ENCODE results near the gene PPFIA2. TPM values are rescaled to one million over a fixed set of nuclear protein-coding genes. Genes with fewer than 3 reads are reported as not detected.

The PPFIA2 gene
- total RNA-seq, 2 donors from 2014 or later: not detected

DNA sequence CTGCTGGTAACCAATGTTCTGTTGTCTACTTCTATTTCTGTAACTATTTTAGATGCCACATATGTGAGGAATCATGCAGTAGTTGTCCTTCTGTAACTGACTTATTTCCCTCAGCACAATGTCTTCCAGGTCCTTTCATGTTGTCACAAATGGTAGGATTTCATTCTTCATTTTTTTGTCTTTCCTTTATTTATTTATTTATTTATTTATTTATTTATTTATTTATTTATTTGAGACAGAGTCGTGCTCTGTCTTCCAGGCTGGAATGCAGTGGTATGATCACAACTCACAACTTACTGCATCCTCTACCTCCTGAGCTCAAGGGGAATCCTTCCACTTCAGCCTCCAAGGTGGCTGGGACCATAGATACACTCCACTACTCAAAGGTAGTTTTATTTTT is 288.2 kb downstream of the PPFIA2 start:
- H3K4me3 Mint-ChIP-seq: no peak overlapping the region
- H3K27ac Mint-ChIP-seq: no peak overlapping the region
- ATAC-seq (replicated peaks): no peak
- H3K27me3 Mint-ChIP-seq: no peaks in the 10 kb centered on the region
- no peaks in the 10 kb centered on the region for H3K9me3 Mint-ChIP-seq
- no peaks in the 10 kb centered on the region for H3K4me1 Mint-ChIP-seq
- no peaks in the 10 kb centered on the region for H3K36me3 Mint-ChIP-seq (ENCODE audit: low read depth)

DNA sequence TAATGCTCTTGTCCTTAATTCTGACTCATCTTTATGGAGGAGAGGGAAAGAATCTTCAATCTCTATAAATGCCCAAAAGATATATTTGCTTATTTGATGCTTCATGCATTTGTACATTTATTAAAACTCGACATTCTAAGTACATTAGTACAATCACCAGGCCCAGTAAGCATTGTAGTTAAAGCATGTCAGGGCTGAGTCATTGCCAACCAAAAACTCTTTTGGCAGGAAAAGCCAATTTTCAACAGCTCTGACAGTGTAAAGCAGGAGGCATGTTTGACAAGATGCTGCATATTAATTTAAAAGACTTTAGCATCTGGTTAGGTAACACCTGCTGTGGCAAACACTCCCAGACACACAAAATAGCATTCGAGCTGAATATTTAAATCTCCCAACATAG is 290.9 kb downstream of the PPFIA2 start:
- H3K4me1 Mint-ChIP-seq: no peaks in the 10 kb centered on the region
- peaks cover 3% of the 10 kb centered on the region for H3K9me3 Mint-ChIP-seq
- no peak overlapping the region for H3K27ac Mint-ChIP-seq
- no peak overlapping the region for H3K4me3 Mint-ChIP-seq
- no peaks in the 10 kb centered on the region for H3K27me3 Mint-ChIP-seq
- no peak for ATAC-seq (replicated peaks)
- no peaks in the 10 kb centered on the region for H3K36me3 Mint-ChIP-seq (ENCODE audit: low read depth)

DNA sequence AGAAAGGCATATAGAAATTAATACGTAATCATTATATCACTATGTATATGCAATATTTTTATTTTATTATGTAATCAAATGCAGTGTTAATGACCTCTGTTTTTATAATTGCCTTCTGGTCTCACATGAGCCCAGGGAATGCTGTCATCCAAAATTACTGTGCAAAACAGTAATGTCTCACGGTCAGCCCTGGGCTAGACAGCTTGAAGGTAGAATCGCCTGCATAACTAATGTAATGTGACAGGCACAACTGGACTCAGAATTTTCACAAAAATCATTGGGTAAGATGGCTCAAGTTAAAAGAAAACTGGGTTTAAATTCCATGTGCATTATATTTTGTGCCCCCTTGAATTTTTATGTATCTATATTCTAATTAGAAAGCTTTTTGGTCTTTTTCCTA is 293.3 kb downstream of the PPFIA2 start:
- H3K4me1 Mint-ChIP-seq: no peaks in the 10 kb centered on the region
- no peak overlapping the region for H3K4me3 Mint-ChIP-seq
- no peak overlapping the region for H3K27ac Mint-ChIP-seq
- H3K36me3 Mint-ChIP-seq (ENCODE audit: low read depth): no peaks in the 10 kb centered on the region
- peaks cover 3% of the 10 kb centered on the region for H3K9me3 Mint-ChIP-seq
- no peaks in the 10 kb centered on the region for H3K27me3 Mint-ChIP-seq
- no peak for ATAC-seq (replicated peaks)

DNA sequence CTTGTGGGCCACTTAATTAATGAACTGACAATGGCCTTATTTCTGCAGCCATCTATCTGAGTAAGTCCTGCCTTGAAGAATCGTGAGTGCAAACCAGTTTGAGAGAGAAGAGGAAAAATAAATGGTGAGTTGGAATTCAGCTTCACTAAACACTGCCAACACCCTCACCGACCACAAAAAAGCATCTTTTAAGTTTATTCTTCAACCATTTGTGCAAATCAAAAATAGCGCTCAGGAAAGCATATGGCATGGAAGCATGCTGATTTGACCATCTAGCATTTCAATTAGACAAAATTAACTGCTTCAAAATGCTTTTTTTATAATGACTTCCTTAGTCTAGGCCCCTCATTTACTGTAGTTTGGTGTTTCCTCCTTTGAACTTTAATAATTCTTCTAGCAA is 294.0 kb downstream of the PPFIA2 start:
- H3K36me3 Mint-ChIP-seq (ENCODE audit: low read depth): no peaks in the 10 kb centered on the region
- no peaks in the 10 kb centered on the region for H3K4me1 Mint-ChIP-seq

DNA sequence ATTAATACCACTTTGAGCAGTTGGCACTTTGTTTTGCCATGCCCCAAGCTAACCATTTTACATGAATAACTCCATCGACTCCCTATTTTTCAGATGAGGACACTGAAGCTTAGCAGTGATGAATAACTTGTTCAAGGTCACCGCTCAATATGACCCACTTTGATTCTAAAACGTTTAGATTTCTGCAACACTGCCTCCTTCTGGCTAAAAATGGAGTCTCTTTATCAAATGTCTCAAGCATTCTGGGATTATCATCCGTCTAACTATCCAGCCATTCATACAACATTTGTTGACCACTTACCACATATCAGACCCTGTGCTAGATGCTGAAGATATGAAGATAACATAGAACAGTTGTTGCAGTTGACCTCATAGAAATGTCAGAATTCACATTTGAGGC is 298.0 kb downstream of the PPFIA2 start:
- H3K4me1 Mint-ChIP-seq: no peaks in the 10 kb centered on the region
- peaks cover 3% of the 10 kb centered on the region for H3K9me3 Mint-ChIP-seq
- ATAC-seq (replicated peaks): no peak
- no peak overlapping the region for H3K4me3 Mint-ChIP-seq
- no peak overlapping the region for H3K27ac Mint-ChIP-seq
- H3K36me3 Mint-ChIP-seq (ENCODE audit: low read depth): no peaks in the 10 kb centered on the region
- H3K27me3 Mint-ChIP-seq: no peaks in the 10 kb centered on the region

More for the DNA sequence above, 294.0 kb downstream of the PPFIA2 start:
- H3K27ac Mint-ChIP-seq: no peak overlapping the region
- no peaks in the 10 kb centered on the region for H3K27me3 Mint-ChIP-seq
- no peak overlapping the region for H3K4me3 Mint-ChIP-seq
- no peak for ATAC-seq (replicated peaks)
- H3K9me3 Mint-ChIP-seq: peaks cover 3% of the 10 kb centered on the region

DNA sequence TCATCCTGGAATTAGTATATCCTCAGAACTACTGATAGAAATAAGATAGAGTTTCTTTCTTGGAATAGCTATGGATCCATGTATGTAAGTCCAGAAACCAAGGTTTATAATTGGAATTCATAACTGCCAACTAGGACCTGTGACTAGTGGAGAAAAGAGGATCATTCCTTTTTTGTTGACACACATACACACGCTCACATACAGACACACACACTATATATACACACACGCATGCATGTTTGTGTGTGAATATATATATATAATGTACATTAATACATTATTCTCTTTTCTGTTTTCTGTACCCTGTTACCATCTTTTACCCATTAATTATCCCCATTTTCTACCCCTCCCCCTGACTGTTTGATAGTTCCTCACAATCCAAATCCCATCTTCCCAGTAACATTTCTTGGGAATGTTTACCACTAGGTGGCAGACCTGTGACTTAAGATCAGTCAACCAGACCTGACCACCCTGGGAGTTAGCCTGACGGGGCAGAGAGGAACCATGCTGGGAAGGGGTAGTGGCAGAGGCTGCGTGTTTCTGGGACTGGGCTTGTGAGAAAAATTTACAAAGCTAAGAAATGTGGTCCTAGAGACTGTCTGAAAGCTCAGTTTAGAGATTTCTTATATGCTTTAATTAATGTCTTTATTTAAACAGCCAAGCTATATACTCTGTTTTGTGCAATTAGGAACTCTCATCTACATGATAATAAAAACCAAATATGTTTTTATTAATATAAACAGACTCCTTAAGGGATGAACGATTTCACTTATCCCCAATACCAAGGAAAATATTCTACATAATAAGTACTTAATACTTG is 308.0 kb downstream of the PPFIA2 start:
- H3K27ac Mint-ChIP-seq: no peak overlapping the region
- no peaks in the 10 kb centered on the region for H3K27me3 Mint-ChIP-seq
- no peak overlapping the region for H3K4me3 Mint-ChIP-seq
- H3K36me3 Mint-ChIP-seq (ENCODE audit: low read depth): no peaks in the 10 kb centered on the region
- no peaks in the 10 kb centered on the region for H3K9me3 Mint-ChIP-seq
- ATAC-seq (replicated peaks): no peak
- no peaks in the 10 kb centered on the region for H3K4me1 Mint-ChIP-seq

DNA sequence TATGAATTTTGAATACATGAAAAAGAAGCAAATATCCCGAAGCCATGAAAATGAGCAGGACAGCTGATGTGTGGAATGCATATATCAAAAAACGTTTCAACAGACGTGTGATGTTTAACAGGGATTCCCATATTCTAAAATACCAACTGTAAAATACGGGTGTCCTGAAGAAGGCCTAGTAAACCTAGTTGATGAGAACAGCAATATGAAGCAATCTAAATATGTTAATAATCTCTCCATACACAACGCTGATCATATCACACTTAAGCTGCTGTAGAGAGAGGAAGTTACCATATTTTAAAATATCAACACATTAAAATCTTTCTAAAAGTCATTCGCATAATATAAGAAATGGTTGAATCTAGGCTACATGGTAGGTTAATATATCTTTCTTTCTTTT is 317.5 kb downstream of the PPFIA2 start:
- H3K4me1 Mint-ChIP-seq: no peaks in the 10 kb centered on the region
- no peak for ATAC-seq (replicated peaks)
- no peaks in the 10 kb centered on the region for H3K9me3 Mint-ChIP-seq
- H3K27me3 Mint-ChIP-seq: no peaks in the 10 kb centered on the region
- H3K36me3 Mint-ChIP-seq (ENCODE audit: low read depth): no peaks in the 10 kb centered on the region
- H3K4me3 Mint-ChIP-seq: no peak overlapping the region
- H3K27ac Mint-ChIP-seq: no peak overlapping the region

DNA sequence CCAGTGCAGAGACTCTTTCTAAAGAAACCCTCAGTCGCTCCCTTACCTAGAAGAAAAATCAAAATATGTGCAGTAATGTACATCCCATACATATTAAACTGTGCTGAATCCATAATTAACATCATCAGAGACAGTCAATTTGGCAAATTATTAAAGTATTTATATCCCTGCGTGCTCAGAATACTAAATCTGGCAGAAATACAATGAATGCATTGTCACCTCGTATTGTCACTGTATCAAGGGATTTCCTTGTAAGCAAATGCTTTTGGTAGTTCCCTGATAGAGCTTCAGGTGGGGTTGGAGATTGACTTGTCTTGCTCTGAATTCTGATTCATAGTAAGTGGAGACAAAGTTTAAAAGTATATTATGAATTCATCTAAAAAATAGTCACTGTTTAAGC is 319.1 kb downstream of the PPFIA2 start:
- no peaks in the 10 kb centered on the region for H3K9me3 Mint-ChIP-seq
- H3K4me3 Mint-ChIP-seq: no peak overlapping the region
- H3K27ac Mint-ChIP-seq: no peak overlapping the region
- no peaks in the 10 kb centered on the region for H3K4me1 Mint-ChIP-seq
- H3K27me3 Mint-ChIP-seq: no peaks in the 10 kb centered on the region
- H3K36me3 Mint-ChIP-seq (ENCODE audit: low read depth): no peaks in the 10 kb centered on the region
- ATAC-seq (replicated peaks): no peak

DNA sequence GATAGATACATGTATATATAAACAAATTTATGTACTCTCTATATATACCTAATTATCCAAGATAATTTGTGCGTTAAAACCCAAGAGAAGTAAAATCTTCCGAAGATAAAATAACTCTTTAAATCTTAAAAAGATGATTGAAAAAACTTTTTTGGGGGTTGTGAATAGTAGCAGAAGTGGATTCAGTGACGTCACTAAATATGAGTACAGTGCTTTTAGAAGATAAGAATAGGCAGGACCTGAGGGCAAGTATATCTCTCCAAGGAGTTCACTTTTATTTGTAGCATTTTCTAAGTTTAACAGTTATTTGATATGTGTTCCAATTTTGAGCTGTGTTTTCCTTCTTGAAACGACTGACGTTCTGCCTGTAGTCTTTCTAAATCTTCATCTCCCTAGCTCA is 319.8 kb downstream of the PPFIA2 start:
- no peaks in the 10 kb centered on the region for H3K4me1 Mint-ChIP-seq
- H3K9me3 Mint-ChIP-seq: no peaks in the 10 kb centered on the region
- H3K27ac Mint-ChIP-seq: no peak overlapping the region
- no peak overlapping the region for H3K4me3 Mint-ChIP-seq
- H3K27me3 Mint-ChIP-seq: no peaks in the 10 kb centered on the region
- no peak for ATAC-seq (replicated peaks)
- no peaks in the 10 kb centered on the region for H3K36me3 Mint-ChIP-seq (ENCODE audit: low read depth)

DNA sequence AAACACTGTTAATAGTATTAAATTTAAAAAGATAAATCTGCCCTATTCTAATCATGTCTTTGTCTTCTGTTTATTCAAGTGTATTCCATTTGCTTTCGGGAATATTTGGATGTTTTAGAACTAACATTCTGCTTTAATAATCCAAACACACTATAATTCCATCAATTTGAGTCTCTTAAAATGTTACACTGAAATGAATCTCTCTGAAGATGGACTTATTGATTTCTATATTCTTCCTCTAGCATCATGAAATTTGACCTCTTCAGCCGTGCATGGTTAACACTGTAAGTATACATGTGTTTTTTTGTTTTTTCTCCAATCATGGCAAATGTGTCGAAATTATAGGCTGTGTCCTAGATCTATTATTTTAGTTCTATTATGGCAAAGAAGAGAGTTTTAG is 342.1 kb downstream of the PPFIA2 start:
- Mint-ChIP-seq H3K27me3 (no peaks in the 10 kb centered on the region), H3K9me3 (peaks cover 9% of the 10 kb centered on the region), H3K4me1 (no peaks in the 10 kb centered on the region), H3K27ac (no peak overlapping the region), H3K4me3 (no peak overlapping the region), H3K36me3 (ENCODE audit: low read depth) (no peaks in the 10 kb centered on the region)
- no peak for ATAC-seq (replicated peaks)

DNA sequence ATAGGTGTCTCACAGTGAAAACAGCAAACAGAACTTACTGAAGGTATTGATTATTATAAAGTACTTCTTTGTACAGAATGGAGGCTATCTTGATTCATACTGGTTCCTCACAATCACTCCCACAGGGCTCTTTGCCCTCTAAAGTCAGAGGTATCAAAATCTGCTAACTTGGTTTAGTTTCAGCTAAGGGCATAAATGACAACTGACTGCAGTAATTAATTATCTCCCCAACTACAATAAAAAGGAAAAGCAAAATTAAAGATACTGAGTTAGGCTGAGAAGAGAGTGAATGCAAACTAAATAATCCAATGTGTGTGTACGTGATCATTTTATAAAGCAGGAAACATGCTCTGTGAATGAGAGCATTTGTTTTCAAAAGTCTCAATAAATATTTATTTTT is 342.6 kb downstream of the PPFIA2 start:
- Mint-ChIP-seq H3K27ac (no peak overlapping the region), H3K4me1 (no peaks in the 10 kb centered on the region), H3K9me3 (peaks cover 11% of the 10 kb centered on the region), H3K27me3 (no peaks in the 10 kb centered on the region), H3K4me3 (no peak overlapping the region), H3K36me3 (ENCODE audit: low read depth) (no peaks in the 10 kb centered on the region)
- ATAC-seq (replicated peaks): no peak

DNA sequence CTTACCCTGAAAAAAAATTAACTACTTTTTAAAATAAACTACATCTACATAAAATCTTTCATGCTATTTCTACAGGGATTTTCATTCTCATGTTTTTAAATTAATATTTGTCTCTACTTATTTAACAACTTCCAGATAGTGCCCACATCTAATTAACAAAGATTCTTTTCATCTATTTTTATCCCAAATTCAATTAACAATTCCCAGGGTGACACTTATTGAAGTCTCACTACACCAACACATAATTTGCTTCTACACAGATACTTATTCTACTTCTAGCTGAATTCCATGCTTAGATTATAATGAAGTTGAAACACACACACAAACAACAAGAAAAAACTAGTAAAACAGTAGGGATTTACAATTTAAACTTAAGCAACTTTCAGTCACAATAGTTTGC is 344.7 kb downstream of the PPFIA2 start:
- H3K4me1 Mint-ChIP-seq: no peaks in the 10 kb centered on the region
- H3K27ac Mint-ChIP-seq: no peak overlapping the region
- H3K27me3 Mint-ChIP-seq: no peaks in the 10 kb centered on the region
- H3K36me3 Mint-ChIP-seq (ENCODE audit: low read depth): no peaks in the 10 kb centered on the region
- ATAC-seq (replicated peaks): no peak
- no peak overlapping the region for H3K4me3 Mint-ChIP-seq
- peaks cover 10% of the 10 kb centered on the region for H3K9me3 Mint-ChIP-seq

DNA sequence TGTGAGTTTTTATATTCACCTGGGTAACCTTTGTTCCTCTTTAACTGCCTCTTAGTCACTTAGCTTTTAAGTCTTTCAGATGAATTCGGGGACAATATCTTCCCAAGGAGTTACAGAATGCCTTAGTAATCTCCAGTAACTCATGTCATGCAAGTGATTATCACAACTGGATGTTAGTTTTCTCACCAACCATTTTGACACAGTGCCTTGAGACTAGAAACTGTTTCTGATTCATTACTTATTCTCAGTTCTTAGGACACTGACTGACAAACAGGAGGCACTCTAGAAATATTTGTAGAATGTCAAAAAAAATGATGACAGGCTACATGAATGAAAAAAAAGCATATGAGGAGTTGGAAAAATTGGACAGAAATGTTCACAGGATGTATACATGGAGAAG is 346.2 kb downstream of the PPFIA2 start:
- Mint-ChIP-seq H3K4me3 (no peak overlapping the region), H3K27ac (no peak overlapping the region), H3K4me1 (no peaks in the 10 kb centered on the region)

DNA sequence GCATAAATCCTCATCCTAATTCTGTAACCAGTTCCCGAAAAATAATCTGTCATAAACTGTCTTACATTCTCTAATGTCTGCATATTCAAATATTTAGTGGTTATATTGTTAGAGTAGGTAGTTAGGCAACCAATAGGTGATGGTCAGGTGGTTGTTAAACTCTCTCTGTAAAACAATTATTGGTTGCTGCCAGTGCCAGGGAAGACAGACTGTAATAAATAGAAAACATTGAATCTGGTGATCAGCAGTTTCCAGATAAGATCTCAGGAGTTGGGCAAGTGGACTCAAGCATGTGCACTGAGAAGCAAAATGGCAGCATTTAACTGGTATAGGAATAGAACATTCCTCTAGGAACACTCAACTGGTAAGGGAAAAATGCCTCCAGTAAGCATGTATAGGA is 355.8 kb downstream of the PPFIA2 start:
- Mint-ChIP-seq H3K27me3 (no peaks in the 10 kb centered on the region), H3K9me3 (peaks cover 4% of the 10 kb centered on the region), H3K4me1 (no peaks in the 10 kb centered on the region), H3K27ac (no peak overlapping the region), H3K4me3 (no peak overlapping the region), H3K36me3 (ENCODE audit: low read depth) (no peaks in the 10 kb centered on the region)
- ATAC-seq (replicated peaks): no peak

More for the DNA sequence above, 346.2 kb downstream of the PPFIA2 start:
- ATAC-seq (replicated peaks): no peak
- Mint-ChIP-seq H3K9me3 (peaks cover 10% of the 10 kb centered on the region), H3K36me3 (ENCODE audit: low read depth) (no peaks in the 10 kb centered on the region), H3K27me3 (no peaks in the 10 kb centered on the region)

DNA sequence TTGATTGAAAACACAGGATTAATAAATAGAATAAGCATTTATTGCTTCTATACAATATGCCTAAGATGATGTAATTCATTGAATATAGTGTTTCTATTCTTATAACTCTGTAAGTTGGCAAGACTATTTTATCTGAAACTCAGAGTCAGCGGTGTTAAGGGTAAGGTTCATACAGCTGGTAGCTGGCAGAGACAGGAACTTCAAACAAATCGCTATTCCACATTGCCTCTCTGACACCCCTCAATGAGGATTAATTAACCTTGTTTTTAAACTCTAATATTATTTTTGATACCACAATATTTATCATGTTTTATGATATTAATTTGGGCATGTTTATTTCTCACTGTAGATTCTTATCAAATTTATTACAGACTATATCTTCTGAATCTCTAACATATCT is 357.9 kb downstream of the PPFIA2 start:
- ATAC-seq (replicated peaks): no peak
- Mint-ChIP-seq H3K4me3 (no peak overlapping the region), H3K9me3 (peaks cover 9% of the 10 kb centered on the region), H3K27me3 (no peaks in the 10 kb centered on the region), H3K36me3 (ENCODE audit: low read depth) (no peaks in the 10 kb centered on the region), H3K4me1 (no peaks in the 10 kb centered on the region), H3K27ac (no peak overlapping the region)

DNA sequence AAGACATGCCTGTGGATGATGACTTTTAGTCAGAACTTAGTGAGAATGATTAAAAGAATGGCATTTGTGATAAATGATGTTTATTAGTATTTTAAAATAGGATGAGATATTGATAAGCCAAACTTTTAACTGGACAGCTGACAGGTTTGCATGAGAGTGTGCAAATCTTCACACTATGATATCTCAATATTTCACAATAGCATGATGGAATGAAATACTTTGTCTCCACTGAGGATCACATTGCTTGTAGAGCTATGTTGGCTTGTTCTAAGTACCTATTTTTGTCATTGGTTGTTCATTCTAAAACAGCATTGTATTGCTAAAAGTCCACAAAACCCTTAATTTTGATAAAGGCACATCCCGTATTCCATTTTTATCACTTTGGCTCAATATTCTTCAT is 359.1 kb downstream of the PPFIA2 start:
- Mint-ChIP-seq H3K9me3 (peaks cover 11% of the 10 kb centered on the region), H3K36me3 (ENCODE audit: low read depth) (no peaks in the 10 kb centered on the region), H3K4me1 (no peaks in the 10 kb centered on the region), H3K4me3 (no peak overlapping the region), H3K27ac (no peak overlapping the region), H3K27me3 (no peaks in the 10 kb centered on the region)
- ATAC-seq (replicated peaks): no peak
